NCI-H2227 treated with DMSO at 0.1 percent for 48 hours (cell line): Measurements from ENCODE around the gene PDSS2.
A peak's percentile ranks its signal among the peaks of the same experiment; 100 is the strongest.
"Not testable (repeated sequence)": the region's sequence is repeated elsewhere in the genome, so short reads cannot be mapped to it uniquely, and the experiment has no call there.

Experiments used
- DNase-seq: peaks from one replicate; lab custom pipeline; 2025; lab: John Stamatoyannopoulos, UW

Gene PDSS2

DNA sequence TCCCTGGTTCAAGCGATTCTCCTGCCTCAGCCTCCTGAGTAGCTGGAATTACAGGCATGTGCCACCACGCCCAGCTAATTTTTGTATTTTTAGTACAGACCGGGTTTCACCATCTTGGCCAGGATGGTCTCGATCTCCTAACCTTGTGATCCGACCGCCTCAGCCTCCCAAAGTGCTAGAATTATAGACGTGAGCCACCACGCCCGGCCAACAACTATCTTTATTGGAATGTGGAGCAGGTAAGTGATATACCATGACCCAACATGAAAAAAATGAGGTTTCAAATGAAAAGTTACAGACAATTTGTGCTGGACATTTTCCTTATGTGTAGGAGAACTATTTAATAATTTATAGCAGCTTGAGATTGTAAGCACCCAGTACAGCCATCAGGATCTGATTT lies 340.8 kb downstream of the PDSS2 start:
- DNase-seq = not testable (repeated sequence)

DNA sequence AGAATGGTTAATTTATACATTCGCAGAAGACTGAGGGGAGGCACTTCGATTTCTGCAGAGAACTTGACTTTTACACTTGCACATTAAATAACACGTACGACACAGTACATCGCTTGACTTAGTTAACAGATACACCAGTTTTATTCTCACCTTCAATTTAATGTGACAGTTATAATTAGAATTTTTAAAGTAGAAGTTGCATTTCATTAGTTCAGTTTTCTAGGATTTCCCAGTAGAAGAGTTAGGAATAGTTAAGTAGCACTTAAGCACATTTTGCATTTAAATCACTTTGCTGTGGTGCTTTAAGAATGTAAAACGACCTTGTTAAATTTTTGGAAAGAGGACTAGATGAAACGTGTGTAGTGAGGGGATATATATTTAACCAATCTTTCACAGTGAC lies 342.4 kb downstream of the PDSS2 start:
- DNase-seq = no peak

DNA sequence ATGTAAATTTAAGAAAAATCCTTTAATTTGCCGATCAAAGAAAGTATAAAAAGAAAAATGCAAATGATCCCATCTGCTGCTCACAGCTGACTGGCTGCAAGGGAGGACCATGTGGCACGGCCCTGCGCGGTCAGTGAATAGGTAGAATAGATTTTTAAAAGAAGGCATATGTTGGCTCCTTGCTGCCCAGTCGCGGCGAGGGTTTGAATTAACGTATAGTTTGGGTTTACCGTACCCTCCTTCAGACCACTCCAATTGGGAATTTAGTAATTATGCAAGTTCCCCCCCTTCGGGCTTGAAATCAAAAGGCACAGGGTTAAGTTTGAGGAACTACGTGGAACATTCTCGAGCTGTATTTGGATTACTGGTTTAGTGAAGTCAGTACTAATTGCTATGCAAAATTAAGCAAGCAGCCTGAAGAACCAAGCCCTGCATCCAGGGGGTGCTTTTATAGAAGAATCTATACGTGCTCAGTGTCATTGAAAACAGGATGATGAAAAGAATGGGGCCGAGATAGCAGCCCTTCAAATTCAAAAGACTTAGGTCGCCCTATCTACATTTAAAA lies 343.0 kb downstream of the PDSS2 start:
- DNase-seq = peak; percentile 62

DNA sequence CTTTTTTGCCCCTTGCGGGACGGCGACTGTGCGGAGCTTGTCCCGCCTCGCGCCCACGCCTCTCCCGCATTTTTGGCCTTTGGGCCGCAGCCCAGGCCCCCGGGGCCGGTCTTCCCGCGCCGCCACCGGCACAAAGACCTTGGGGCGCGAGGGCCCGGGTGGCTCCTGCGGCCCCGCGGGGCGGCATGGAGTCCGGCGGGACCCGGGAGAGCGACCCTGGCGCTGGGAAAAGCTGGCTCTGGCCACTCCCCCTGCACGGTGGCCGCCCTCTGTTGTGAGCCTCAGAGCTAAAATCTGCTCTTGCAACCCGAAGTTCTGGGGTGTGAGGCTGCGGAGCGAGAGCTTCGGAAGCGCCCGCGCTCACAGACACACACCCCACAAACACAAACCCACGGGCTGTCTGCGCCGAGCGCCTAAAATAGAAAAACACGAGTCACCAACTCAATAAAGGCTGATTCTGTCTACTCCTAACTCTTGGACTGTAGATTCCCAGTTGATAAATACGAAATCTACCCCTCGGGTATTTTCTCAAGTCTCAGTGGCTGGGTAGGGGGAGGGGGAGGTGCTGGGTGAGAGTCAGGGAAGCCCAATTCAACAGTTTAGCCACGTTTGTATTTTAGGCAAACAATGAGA lies 343.6 kb downstream of the PDSS2 start:
- DNase-seq = peak; percentile 50

DNA sequence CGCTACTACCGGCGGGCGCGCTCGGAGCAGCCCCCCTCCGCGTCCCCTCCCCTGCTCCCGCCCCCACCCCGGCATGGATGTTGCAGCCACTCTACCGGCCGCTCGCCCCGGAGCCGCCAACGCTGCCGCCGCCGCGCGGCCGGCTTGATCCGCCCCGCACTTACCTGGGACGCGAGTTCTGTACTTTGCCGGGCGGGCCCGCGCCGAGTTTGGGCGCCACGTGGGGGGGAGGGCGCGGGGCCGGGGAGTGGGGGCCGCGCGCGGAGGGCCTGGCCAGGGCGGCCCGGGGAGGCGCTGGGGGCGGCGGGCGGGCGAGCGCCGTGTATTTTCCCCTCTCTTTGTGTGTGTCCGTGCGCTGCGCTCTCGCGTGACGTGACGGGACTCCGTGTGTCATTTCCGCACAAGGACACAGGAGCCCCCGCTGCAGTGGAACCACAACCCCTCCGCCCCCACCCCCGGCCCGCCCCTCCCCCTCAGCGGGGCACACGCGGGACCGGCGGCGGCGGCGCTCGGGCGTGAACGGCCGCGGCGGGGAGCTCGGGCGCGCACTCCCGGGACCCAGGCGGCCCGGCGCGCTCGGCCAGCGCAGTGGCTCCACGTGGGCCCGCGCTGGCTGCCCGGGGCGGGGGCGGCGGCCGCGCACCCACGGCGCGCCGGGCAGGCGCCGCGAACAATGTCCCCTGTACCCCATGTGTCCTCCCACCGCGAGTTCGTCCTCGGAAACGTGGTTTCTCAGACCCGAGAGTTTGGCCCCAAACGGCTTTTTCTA lies 344.3 kb downstream of the PDSS2 start, which contains the start of gene BEND3:
Gene BEND3, minus strand, starts transcription at position 590 of the 769 bp plus-strand sequence. CDS start 16,230 bp downstream, outside the sequence.
- DNase-seq = peak; percentile 11

DNA sequence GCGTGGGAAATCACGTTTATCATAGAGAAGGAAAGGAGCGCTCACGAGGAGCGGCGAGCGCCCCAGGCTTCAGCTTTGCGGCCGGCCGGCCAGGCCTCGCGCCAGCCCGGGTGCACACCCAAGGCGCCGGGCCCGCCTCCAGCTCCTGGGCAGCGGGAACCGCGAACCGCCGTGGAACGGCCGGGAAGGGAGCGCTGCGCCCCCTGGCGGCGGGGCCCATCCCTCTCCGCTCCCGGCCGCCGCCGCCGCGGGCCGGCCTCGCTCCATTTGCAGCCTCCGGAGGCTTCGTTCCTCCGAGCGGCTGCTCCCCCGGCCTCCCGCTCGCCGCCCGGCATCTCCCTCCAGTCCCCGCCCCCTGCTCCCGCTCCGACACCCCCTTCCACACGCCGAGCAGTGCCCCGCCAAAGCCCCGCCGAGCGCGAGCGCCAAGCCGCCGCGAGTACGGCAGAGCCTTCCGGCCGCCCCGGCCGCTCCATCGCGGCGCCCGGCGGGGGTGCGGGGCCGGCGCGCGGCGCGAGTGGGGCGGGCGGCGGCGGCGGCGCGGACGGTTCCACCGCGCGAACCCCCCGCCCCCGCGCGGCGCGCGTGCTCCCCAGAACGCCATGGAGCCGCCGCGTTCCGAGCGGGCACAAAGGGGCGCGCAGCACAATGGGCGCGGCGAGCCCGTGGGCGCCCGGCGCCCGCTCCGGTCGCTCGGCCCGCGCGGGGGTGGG lies 345.0 kb downstream of the PDSS2 start:
- peak; percentile 82 for DNase-seq

DNA sequence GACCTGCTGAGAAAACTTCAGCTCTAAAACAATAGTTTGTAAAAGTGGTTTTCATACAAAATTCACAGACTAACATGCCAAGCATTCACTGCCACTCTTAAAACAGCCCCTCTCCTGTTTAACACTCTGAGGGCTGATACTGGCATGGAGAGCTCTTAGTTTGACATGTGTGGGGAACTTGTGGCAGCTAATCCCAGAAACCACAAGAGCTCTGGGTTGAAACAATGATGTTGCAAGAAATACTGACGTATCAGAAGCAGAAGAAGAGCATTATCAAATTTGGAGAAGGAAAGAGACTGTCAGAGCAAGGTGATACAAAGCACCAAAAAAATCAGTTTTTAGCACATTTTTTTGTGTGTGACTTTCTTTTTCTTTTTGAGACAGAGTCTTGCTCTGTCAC lies 349.2 kb downstream of the PDSS2 start:
- DNase-seq = no peak

DNA sequence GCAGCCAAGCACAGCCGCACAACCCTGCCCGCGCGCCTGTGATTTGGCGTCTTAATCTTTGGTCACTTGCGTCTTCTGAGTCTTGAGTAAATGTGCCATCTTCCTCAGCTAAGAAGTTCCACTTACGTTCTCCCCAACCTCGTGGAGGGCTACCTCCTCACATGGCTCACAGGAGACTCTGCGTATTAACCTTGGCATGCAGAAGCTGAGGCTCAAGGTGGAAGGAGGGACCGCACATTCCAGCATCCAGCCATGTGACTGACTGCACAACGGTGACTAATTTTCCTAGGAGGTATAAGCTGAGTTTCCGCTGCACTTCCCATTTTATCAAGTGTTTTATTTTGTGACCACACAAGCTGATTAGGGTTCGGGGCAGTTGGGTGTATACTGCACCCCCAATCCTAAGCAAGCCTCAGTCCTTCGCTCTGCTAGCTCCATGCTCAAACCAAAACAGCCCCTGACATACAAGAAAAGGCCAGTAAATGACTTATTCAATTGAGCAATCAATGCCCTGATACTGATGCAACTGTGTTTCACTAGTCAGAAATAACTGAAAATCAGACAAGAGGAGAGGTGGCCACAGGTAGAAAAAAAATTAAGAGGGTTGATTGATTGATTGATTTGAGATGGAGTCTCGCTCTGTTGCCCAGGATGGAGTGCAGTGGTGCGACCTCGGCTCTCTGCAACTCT lies 351.0 kb downstream of the PDSS2 start:
- DNase-seq = peak; percentile 5

DNA sequence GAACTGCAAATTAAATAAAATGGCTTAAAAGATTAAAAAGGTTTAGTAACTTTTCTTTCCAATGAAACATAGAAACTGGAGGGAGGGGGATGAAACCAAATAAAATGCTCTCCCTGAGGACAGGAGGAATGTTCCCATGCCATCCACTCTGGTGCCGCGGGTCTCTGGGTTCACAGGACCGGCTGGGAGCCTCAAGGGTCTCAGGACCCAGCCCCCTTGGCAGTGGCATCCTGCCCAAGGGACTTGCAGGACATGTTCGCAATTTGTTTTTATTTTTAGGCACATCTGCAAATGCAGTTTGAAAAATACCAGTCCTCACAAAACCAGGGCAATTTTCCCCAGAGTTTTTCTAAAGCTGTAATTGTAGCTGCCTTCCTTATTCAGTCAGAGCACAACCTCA lies 351.6 kb downstream of the PDSS2 start:
- DNase-seq = no peak

DNA sequence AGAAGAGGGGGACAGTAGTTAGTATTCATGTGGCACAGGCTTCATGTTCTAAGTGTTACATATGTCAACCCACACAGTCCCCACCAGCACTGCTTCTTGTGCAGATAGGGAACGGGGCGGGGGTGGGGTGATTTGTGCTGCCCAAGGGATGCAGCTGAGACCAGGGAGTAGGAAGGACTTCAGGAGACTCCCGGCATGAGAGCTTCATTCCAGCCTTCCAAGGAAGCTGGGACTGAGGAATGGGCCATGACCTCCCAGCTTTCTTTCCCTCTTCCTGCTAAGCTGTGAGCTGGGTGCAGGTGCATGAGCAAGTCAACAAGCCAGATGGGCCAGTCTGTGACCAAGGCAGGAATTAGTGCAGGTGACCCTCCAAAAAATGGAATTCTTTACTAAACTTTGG lies 353.2 kb downstream of the PDSS2 start:
- no peak for DNase-seq

DNA sequence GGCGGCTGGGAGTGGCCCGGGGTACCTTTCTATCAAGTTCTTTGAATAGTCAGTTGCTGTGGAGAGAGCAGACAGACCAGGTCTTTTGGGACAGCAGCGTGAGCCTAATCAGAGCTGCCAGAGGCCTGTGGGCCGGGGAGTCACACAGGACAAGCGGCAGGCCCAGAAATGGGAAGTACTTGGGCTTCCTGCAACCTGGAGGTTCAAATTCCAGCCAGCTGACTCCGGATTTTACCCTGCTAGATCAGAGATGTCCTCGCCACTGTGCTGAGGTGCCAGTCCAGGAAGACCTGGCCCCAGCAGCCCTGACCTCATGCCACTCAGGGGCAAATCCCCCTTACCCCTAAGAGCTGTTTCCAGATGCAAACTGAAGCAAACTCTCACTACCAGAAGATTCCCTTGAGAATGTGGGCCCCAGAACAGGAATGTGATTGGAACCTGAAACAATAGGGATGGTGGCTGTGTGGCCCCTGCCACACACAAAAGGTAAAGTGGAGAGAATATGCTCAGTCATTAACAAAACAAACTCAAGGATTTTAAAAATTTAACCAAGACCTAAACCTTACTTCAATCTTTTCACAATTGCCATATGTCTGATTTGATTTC lies 353.8 kb downstream of the PDSS2 start:
- no peak for DNase-seq

DNA sequence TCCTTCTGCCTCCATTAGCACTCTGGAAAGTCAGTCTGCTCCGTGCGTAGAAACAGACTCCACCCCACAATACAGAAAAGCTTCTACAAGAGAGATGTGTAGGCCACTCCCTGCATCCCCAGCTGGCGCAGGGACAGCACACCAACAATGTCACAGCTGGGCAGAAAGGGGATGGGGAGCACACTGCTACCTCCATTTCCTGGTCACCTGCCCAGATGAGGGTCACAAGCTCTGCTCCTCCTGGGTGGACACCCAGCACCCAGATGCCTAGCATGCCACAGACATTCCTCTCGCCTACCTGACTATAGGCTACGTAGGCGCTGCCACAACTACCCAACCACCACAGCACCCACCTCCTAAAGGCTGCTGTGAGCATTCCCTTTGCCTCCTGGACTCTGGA lies 356.3 kb downstream of the PDSS2 start:
- DNase-seq = no peak
